Muscle layer of duodenum (tissue), 2 donors: ENCODE data around the gene HPS3.

Experiments used
- H3K27ac ChIP-seq: one replicate; pipeline ENCODE4 v1.7.0; 2013; ENCODE audit warnings: mild to moderate bottlenecking, low read length
- H3K27me3 ChIP-seq: one replicate; pipeline ENCODE4 v1.7.0; 2013; ENCODE audit warnings: low read depth, mild to moderate bottlenecking, control low read depth, low read length
- H3K36me3 ChIP-seq, 2 donors: one replicate each; pipeline ENCODE4 v1.7.0; 2013; ENCODE audit warnings: low read length in 2 of 2, control low read depth in 1 of 2, mild to moderate bottlenecking in 1 of 2; ENCODE audit not compliant: insufficient read depth in 2 of 2, control insufficient read depth in 1 of 2
- H3K4me1 ChIP-seq, 2 donors: one replicate each; pipeline ENCODE4 v1.7.0; 2013; ENCODE audit warnings: low read length in 2 of 2, mild to moderate bottlenecking in 2 of 2, control low read depth in 1 of 2, moderate library complexity in 1 of 2; ENCODE audit not compliant: insufficient read depth in 2 of 2, control insufficient read depth in 1 of 2
- H3K4me3 ChIP-seq, 2 donors: one replicate each; pipeline ENCODE4 v1.7.0; 2013; ENCODE audit warnings: low read length in 2 of 2, low read depth in 1 of 2, mild to moderate bottlenecking in 1 of 2
- H3K9me3 ChIP-seq, 2 donors: one replicate each; pipeline ENCODE4 v1.7.0; 2013; ENCODE audit warnings: low read length in 2 of 2, control low read depth in 1 of 2, mild to moderate bottlenecking in 1 of 2; ENCODE audit not compliant: control insufficient read depth in 1 of 2
- donor health status: healthy.

Gene HPS3

DNA sequence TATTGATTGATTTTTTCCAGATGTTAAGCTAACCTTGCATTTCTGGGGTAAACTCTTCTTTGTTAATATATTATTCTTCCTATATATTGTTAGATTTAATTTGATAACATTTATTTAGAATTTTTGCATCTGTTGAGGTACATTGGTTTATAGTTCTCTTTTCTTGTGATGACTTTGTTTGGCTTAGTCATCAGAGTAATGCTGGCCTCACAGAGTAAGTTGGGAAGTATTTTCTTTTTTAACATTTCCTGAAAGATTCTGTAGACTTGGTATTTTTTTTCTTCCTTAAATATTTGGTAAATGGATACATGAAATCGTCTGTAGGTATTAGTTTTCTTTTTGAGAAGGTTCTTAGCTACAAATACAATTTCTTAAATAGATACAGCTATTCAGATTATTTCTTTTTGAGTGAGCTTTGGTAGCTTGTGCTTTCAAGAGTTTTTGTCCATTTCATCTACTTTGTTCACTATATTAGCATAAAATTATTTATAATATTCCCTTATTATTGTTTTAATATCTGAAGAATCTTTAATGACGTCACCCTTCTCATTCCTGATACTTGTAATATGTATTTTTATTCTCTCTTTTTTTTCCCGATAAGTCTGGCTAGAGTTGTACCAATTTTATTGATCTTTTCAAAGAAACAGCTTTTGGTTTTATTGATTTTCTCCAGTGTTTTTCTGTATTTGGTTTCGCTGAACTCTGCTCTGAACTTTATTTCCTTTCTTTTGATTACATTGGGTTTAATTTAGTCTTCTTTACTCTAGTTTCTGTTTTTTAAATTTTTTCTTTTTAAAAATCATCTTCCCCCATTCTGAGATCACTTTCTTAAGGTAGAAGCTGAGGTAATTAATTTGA lies 6.5 kb upstream of the HPS3 start:
- peaks cover 0 to 7% of the 10 kb centered on the region in 2 donors for H3K4me1 ChIP-seq
- H3K4me3 ChIP-seq: no peak overlapping the region
- H3K36me3 ChIP-seq: no peaks in the 10 kb centered on the region
- H3K27ac ChIP-seq: no peak overlapping the region
- no peaks in the 10 kb centered on the region for H3K27me3 ChIP-seq
- no peaks in the 10 kb centered on the region for H3K9me3 ChIP-seq

DNA sequence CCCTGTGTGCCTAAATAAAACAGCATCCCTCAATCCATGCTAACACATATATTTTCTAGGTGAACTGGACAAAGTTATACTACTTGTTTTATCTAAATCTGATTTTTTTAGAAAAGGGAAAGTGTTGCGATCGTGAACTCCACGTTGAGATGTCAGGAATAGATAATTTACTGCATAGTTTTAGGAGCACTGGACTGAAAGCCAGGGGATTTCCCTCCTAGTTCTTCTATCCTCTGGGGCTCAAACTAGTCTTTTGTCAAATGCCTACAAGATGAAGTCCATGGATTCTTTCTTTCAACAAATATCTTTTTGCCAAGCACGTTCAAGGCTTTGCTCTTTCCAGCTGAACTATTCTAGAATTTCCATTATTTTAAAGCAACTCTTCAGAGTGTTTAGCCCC lies 617 bp upstream of the HPS3 start:
- no peaks in the 10 kb centered on the region for H3K9me3 ChIP-seq
- peak overlapping the region; percentile 94 to 98 for H3K4me3 ChIP-seq
- peaks cover 9 to 13% of the 10 kb centered on the region in 2 donors for H3K4me1 ChIP-seq
- H3K27ac ChIP-seq: peak overlapping the region; percentile 87
- H3K36me3 ChIP-seq: no peaks in the 10 kb centered on the region
- no peaks in the 10 kb centered on the region for H3K27me3 ChIP-seq

DNA sequence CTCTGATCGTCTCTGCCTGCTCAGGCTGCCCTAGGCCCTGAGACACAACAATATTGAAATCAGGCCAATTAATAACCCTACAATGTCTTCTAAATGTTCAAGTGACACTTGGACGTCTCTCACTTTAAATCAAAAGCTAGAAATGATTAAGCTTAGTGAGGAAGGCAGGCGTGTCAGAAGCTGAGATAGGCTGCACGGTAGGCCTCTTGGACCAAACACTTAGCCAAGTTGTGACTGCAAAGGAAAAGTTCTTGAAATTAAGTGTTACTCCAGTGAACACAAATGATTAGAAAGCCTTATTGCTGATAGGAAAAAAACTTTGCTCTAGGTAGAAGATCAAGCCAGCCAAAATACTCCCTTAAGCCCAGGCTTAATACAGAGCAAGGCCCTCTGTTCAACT lies 2.2 kb downstream of the HPS3 start:
- Histone ChIP-seq H3K27me3 (no peaks in the 10 kb centered on the region), H3K4me1 (peaks cover 9 to 20% of the 10 kb centered on the region in 2 donors), H3K9me3 (no peaks in the 10 kb centered on the region), H3K4me3 (peak overlapping the region in 1 of 2 donors; percentile 94), H3K27ac (peak overlapping the region; percentile 33), H3K36me3 (no peaks in the 10 kb centered on the region)

DNA sequence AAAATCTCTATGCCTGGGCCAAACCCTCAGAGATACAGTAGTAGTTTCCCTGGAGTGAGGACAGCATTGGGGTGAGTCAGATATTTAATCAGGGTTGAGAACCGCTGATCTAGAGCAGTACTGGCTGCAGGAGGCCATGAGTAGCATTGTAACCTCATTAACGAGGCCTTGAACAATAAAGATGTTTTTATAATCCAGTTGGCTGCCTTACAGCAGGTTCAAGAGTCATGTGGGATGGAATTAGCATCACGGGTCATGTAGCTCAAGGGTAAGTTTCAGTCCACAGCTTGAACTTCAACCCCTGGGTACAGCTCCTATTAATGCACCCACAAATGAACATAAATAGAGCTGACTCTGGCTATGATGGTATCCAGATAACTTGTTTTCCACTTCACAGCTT lies 5.1 kb downstream of the HPS3 start:
- Histone ChIP-seq H3K4me3 (no peak overlapping the region), H3K4me1 (peaks cover 9 to 20% of the 10 kb centered on the region in 2 donors), H3K27me3 (no peaks in the 10 kb centered on the region), H3K9me3 (no peaks in the 10 kb centered on the region), H3K27ac (no peak overlapping the region), H3K36me3 (no peaks in the 10 kb centered on the region)

DNA sequence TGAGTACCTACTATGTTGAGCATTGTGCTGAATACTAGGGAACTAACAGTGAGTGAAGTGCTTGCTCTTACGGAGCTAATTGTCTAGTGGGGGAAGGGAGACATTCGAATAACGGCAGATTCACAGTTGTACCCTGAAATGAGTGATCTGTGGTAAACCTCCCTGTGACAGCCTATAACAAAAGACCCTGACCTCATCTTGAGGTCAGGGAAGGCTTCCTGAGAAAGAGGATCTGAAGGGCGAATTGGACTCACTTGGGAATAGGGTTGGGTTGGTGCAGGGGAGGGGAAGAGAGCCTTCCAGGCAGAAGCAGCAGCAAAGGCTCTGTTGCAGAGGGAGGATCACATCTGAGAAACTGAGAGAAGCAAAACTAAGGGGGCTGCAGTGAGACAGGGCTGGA lies 13.2 kb downstream of the HPS3 start:
- Histone ChIP-seq H3K27ac (no peak overlapping the region), H3K4me1 (no peaks in the 10 kb centered on the region), H3K36me3 (peaks cover 17 to 31% of the 10 kb centered on the region in 2 donors)

DNA sequence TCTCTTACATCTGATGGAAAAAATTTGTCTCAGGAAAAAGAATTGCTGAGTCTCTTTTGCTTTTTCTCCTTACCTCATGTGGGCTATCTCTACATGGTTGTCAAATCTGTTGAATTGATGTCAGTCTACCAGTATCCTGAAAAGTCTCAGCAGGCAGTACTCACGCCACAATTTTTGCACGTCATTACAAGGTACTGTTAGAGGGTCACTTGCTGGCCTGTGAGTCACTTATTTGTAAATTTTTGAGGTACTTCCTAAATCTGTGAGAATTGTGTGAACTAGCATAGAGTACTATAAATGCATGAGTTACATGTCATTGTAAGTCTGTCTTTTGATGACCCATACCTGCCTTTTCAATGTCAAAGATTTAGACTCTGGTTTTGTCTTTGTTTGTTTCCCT lies 15.9 kb downstream of the HPS3 start:
- no peak overlapping the region for H3K4me3 ChIP-seq
- H3K27ac ChIP-seq: no peak overlapping the region
- no peaks in the 10 kb centered on the region for H3K9me3 ChIP-seq
- H3K27me3 ChIP-seq: no peaks in the 10 kb centered on the region
- peaks cover 25 to 36% of the 10 kb centered on the region in 2 donors for H3K36me3 ChIP-seq
- no peaks in the 10 kb centered on the region for H3K4me1 ChIP-seq

More for the DNA sequence above, 13.2 kb downstream of the HPS3 start:
- Histone ChIP-seq H3K4me3 (no peak overlapping the region), H3K27me3 (no peaks in the 10 kb centered on the region), H3K9me3 (no peaks in the 10 kb centered on the region)

DNA sequence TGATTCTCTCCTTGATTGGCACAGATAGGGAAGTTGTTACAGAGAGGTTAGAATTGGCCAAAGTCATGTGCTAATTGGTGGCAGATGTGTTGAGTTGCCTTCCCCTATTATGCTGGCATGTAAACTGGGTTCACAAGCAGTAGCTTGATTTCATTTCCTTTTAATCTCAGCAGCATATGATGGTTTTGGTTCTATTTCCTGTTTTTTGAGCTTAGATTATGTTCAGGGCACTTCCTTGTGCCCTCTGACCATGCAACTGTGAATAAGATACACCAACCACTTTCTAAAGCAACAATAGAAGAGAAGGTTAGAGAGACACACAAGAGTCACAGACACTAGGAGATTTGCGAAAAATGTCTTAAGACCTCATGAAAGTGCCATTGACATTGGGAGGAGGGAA lies 16.5 kb downstream of the HPS3 start:
- no peaks in the 10 kb centered on the region for H3K4me1 ChIP-seq
- no peaks in the 10 kb centered on the region for H3K9me3 ChIP-seq
- H3K36me3 ChIP-seq: peaks cover 28 to 37% of the 10 kb centered on the region in 2 donors
- no peak overlapping the region for H3K4me3 ChIP-seq
- H3K27me3 ChIP-seq: no peaks in the 10 kb centered on the region
- H3K27ac ChIP-seq: peak overlapping the region; percentile 0

DNA sequence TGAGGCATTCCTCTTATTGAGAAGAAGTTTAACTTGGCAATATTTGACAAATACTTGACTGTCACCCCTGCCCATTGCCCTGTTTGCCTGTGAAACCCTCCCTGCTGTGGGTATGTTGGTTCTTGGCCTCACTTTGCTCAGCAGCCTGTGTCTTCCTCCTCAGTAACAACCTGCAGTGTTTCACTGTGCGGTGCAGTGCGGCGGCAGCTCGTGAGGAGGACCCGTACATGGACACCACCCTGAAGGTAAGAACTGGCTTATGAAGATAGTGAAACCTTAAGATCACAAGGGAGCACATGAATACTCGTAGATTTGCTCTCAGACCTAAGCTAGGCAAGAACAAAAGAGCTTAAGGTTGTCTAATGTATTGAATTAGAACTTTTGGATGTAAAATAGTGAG lies 21.0 kb downstream of the HPS3 start:
- H3K9me3 ChIP-seq: no peaks in the 10 kb centered on the region
- no peak overlapping the region for H3K4me3 ChIP-seq
- peaks cover 39 to 42% of the 10 kb centered on the region in 2 donors for H3K36me3 ChIP-seq
- no peaks in the 10 kb centered on the region for H3K27me3 ChIP-seq
- H3K4me1 ChIP-seq: peaks cover 0 to 7% of the 10 kb centered on the region in 2 donors
- H3K27ac ChIP-seq: no peak overlapping the region

DNA sequence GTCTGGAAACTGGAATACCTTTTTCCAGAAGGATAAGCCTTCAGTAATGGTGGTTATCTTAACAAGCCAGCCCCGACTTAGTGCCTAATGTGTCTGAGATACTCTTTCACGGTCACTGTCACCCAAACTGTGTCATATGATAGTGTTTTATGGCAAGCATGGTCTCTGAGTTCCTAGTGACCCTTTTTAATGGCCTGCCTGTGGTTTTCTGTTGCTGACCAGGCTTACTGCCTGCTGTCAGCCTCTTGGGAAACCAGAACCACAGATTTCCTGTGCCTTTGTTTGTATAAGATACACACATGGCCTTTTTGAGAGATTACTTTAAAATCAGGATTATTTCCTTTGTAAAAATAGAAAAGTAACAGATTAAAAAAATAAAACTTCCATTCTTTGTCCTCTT lies 22.4 kb downstream of the HPS3 start:
- H3K4me1 ChIP-seq: peaks cover 0 to 7% of the 10 kb centered on the region in 2 donors
- no peak overlapping the region for H3K4me3 ChIP-seq
- H3K27ac ChIP-seq: no peak overlapping the region
- no peaks in the 10 kb centered on the region for H3K9me3 ChIP-seq
- no peaks in the 10 kb centered on the region for H3K27me3 ChIP-seq
- H3K36me3 ChIP-seq: peaks cover 40 to 48% of the 10 kb centered on the region in 2 donors

DNA sequence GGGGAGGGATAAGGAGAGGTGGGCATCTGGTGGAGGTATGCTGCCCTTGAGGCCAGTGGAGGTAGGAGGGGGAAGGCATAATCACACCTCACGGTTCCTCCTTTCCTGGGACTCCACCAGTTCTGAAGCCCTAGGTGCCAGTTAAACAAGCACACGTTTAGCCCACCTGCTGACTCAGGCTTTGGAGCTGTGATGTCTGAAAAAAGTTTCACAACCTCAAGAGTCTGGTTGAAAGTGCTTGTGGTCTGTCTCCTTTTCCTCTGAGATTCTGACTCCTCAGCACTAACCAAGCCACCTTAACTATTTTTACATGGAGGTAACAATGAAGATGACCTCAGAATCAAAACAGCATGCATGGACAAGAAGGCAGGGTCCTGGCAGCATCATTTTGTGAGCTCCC lies 23.0 kb downstream of the HPS3 start:
- H3K9me3 ChIP-seq: no peaks in the 10 kb centered on the region
- peaks cover 43 to 47% of the 10 kb centered on the region in 2 donors for H3K36me3 ChIP-seq
- H3K4me1 ChIP-seq: peaks cover 0 to 7% of the 10 kb centered on the region in 2 donors
- H3K4me3 ChIP-seq: no peak overlapping the region
- no peaks in the 10 kb centered on the region for H3K27me3 ChIP-seq
- no peak overlapping the region for H3K27ac ChIP-seq

DNA sequence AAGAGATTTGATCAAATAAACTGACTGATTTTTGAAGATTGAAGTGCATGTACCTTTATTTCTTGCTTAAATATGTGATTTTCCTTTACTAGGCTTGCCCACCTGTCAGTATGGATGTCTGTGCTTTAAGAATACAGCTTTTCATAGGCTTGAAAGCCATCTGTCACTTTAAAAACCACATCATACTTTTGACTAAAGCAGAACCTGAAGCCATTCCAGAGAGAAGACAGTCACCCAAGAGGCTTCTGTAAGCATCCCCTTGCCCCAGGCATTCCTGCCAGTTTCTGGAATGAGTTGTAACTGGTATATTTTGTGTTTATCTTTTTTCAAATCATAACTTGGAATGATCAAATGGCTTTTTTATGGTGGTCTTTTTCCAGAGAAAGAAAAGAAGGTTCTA lies 24.0 kb downstream of the HPS3 start:
- no peak overlapping the region for H3K4me3 ChIP-seq
- H3K36me3 ChIP-seq: peaks cover 44 to 47% of the 10 kb centered on the region in 2 donors
- no peaks in the 10 kb centered on the region for H3K9me3 ChIP-seq
- H3K27ac ChIP-seq: no peak overlapping the region
- H3K4me1 ChIP-seq: peaks cover 0 to 7% of the 10 kb centered on the region in 2 donors
- no peaks in the 10 kb centered on the region for H3K27me3 ChIP-seq
